GM18508 (cell line): ENCODE measurements around the gene TICAM1.
"Not testable (repeated sequence)": the region's sequence is repeated elsewhere in the genome, so short reads cannot be mapped to it uniquely, and the experiment has no call there.

ENCODE experiments used
- ATAC-seq: cut with Tn5 transposase; IDR thresholded peaks from one replicate; pipeline ENCODE4 v1.9.1; 2021; ENCODE audit warnings: moderate number of reproducible peaks; ENCODE audit not compliant: insufficient read depth, unreplicated experiment

TICAM1 gene

GRCh38 chr19:4831304-4831978 lies at the start of gene TICAM1:
TICAM1 (minus strand) TSS chr19:4831712; CDS start chr19:4818377, 13,335 bp downstream.
- ATAC-seq: no peak

- no peak for ATAC-seq
Measured at GRCh38 chr19:4879041-4879440, 47.5 kb upstream of the TICAM1 start.

- ATAC-seq: no peak
Measured at GRCh38 chr19:4878491-4878968, 47.0 kb upstream of the TICAM1 start.

- ATAC-seq: no peak
Measured at GRCh38 chr19:4877753-4878490, 46.4 kb upstream of the TICAM1 start.

GRCh38 chr19:4873930-4874329 lies 42.4 kb upstream of the TICAM1 start:
- no peak for ATAC-seq

- ATAC-seq: no peak
Measured at GRCh38 chr19:4871711-4872110, 40.2 kb upstream of the TICAM1 start.

- ATAC-seq: no peak
Measured at GRCh38 chr19:4870025-4870700, 38.7 kb upstream of the TICAM1 start.

- ATAC-seq: no peak
Measured at GRCh38 chr19:4868286-4868834, 36.8 kb upstream of the TICAM1 start.

GRCh38 chr19:4867534-4868285 lies 36.2 kb upstream of the TICAM1 start, which contains the start of gene PLIN3:
PLIN3 (minus strand) TSS chr19:4867667; CDS start chr19:4861394, 6,273 bp downstream.
- ATAC-seq: no peak

GRCh38 chr19:4866595-4867424 lies 35.3 kb upstream of the TICAM1 start:
- no peak for ATAC-seq

GRCh38 chr19:4861147-4861546 lies 29.6 kb upstream of the TICAM1 start:
- no peak for ATAC-seq

- ATAC-seq: no peak
Measured at GRCh38 chr19:4859697-4860096, 28.2 kb upstream of the TICAM1 start.

GRCh38 chr19:4856468-4856867 lies 25.0 kb upstream of the TICAM1 start:
- ATAC-seq: not testable (repeated sequence)

- not testable (repeated sequence) for ATAC-seq
Measured at GRCh38 chr19:4853506-4853905, 22.0 kb upstream of the TICAM1 start.

GRCh38 chr19:4852484-4852883 lies 21.0 kb upstream of the TICAM1 start:
- no peak for ATAC-seq

GRCh38 chr19:4851551-4852290 lies 20.2 kb upstream of the TICAM1 start:
- ATAC-seq: no peak

- no peak for ATAC-seq
Measured at GRCh38 chr19:4849019-4849418, 17.5 kb upstream of the TICAM1 start.

- no peak for ATAC-seq
Measured at GRCh38 chr19:4847190-4847973, 15.9 kb upstream of the TICAM1 start.
